OCI-LY7 (cell line): ENCODE results near the gene CACNA1B. TPM values are rescaled to one million over a fixed set of nuclear protein-coding genes. Genes with fewer than 3 reads are reported as not detected.
"Not testable (repeated sequence)": the region's sequence is repeated elsewhere in the genome, so short reads cannot be mapped to it uniquely, and the experiment has no call there.

Experiments used
- BruUV-seq: library from RNA; stranded (reverse); fragments of 400-500 nt; replicated peaks from 2 replicates; lab custom pipeline; 2021; lab: Mats Ljungman, UMichigan
- CTCF ChIA-PET: fragments of 300-600 bp; sonication (Branson Sonifier 250); formaldehyde crosslinking; loops from one replicate; lab custom pipeline; 2022; ENCODE audit warnings: antibody characterized with exemption; ENCODE audit not compliant: unreplicated experiment; lab: Charles Lee
- POLR2A ChIA-PET: fragments of 300-600 bp; sonication (Branson Sonifier 250); formaldehyde crosslinking; loops from one replicate; lab custom pipeline; 2022; ENCODE audit warnings: antibody characterized with exemption; lab: Charles Lee
- DNase-seq: peaks from one replicate; pipeline ENCODE4 v3.0.0-alpha.2; 2015; ENCODE audit warnings: low spot score
- H2AFZ ChIP-seq: fragments of 200-600 bp; sonication (generic), shearing (Covaris generic); 2 replicates; pipeline ENCODE4 v1.6.1; 2014; ENCODE audit warnings: mild to moderate bottlenecking, antibody characterized with exemption, low read length, moderate library complexity
- H3K27ac ChIP-seq: fragments of 200-600 bp; sonication (generic); 2 replicates; pipeline ENCODE4 v1.5.1; 2014; ENCODE audit warnings: mixed run types, low read depth, mild to moderate bottlenecking, moderate library complexity, low read length, inconsistent platforms; ENCODE audit not compliant: poor library complexity, severe bottlenecking
- H3K36me3 ChIP-seq: fragments of 200-600 bp; sonication (generic); 2 replicates; pipeline ENCODE4 v1.6.1; 2014; ENCODE audit warnings: mild to moderate bottlenecking, antibody characterized with exemption, low read length, moderate library complexity, mixed read lengths; ENCODE audit not compliant: insufficient read depth
- H3K4me1 ChIP-seq: fragments of 200-600 bp; sonication (generic); 2 replicates; pipeline ENCODE4 v1.5.1; 2014; ENCODE audit warnings: mild to moderate bottlenecking, low read length; ENCODE audit not compliant: insufficient read depth, poor library complexity, severe bottlenecking
- H3K4me2 ChIP-seq: fragments of 200-600 bp; sonication (generic); 2 replicates; pipeline ENCODE4 v1.6.1; 2014; ENCODE audit warnings: mild to moderate bottlenecking, low read length
- H3K4me3 ChIP-seq: fragments of 200-600 bp; sonication (generic); 2 replicates; pipeline ENCODE4 v1.5.1; 2014; ENCODE audit warnings: mild to moderate bottlenecking, low read depth, low read length; ENCODE audit not compliant: poor library complexity, severe bottlenecking
- H3K79me2 ChIP-seq: fragments of 200-600 bp; sonication (generic); 2 replicates; pipeline ENCODE4 v1.6.1; 2016; ENCODE audit warnings: low read depth, mild to moderate bottlenecking, low read length, moderate library complexity, mixed read lengths; ENCODE audit not compliant: insufficient read depth
- H3K9me2 ChIP-seq: fragments of 200-600 bp; sonication (generic); 2 replicates; pipeline ENCODE4 v1.6.1; 2016; ENCODE audit warnings: mild to moderate bottlenecking, low read length, mixed read lengths; ENCODE audit not compliant: insufficient read depth
- H3K9me3 ChIP-seq: fragments of 200-600 bp; sonication (generic); 2 replicates; pipeline ENCODE4 v1.6.1; 2014; ENCODE audit warnings: mild to moderate bottlenecking, mixed run types, low read length, mixed read lengths
- H4K20me1 ChIP-seq: fragments of 200-600 bp; sonication (generic); 2 replicates; pipeline ENCODE4 v1.6.1; 2014; ENCODE audit warnings: mild to moderate bottlenecking, antibody characterized with exemption, low read length, moderate library complexity, mixed read lengths; ENCODE audit not compliant: insufficient read depth
- EZH2phosphoT487 ChIP-seq: fragments of 200-600 bp; sonication (generic); IDR thresholded peaks from 2 replicates; pipeline ENCODE4 v1.6.1; 2018; ENCODE audit warnings: low read depth, borderline replicate concordance, mild to moderate bottlenecking, mixed run types, antibody characterized with exemption, low read length, moderate library complexity, mixed read lengths
- intact Hi-C: fragments of 100-400 bp; cut with micrococcal nuclease; formaldehyde crosslinking; loops from one replicate; pipeline ENCODE4 v1.10.0; 2022; ENCODE audit not compliant: unreplicated experiment
- total RNA-seq, 2 experiments: library from RNA; depleted of rRNA in 1 of 2; stranded (reverse); fragments of >200 nt in 1 of 2; shearing (Covaris generic) in 1 of 2; gene quantifications; 2 replicates each; pipeline ENCODE4 v1.2.3, GENCODE V29; 2014 to 2022
- TF ChIP-seq, protein P1 (sequence below): fragments of 200-600 bp; sonication (generic); conservative IDR thresholded peaks from 2 replicates; pipeline ENCODE4 v1.5.1; 2014; ENCODE audit warnings: mild to moderate bottlenecking, antibody characterized with exemption, low read length, moderate library complexity, mixed read lengths

Gene CACNA1B
- total RNA-seq, 2 experiments from 2014 or later: not detected

DNA sequence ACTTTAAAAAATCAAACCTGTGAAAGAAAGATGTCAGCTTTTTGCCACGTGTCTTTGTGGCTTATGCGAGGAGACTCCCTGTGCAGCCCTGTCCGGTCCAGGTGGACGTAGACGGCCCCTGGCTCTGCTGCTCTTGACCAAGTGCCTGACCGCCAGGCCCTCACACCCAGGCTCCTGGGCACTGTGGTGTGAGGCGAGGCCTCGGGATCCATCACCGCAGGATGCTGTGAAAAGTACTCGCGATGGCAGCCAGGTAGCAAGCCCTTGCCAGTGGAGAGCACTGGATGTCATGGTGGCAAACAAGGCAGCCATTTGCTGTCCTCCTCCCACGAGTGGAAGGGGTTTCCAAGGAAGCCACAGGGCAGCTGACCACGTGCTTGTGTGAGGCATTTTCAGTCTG is 245.1 kb downstream of the CACNA1B start:
- CTCF ChIA-PET: no interaction called here
- H3K27ac ChIP-seq: no peak overlapping the region
- intact Hi-C loops: no loop called here
- DNase-seq: no peak
- no peaks in the 10 kb centered on the region for H3K79me2 ChIP-seq
- no peak overlapping the region for H2AFZ ChIP-seq
- peaks cover 17% of the 10 kb centered on the region for H3K9me3 ChIP-seq
- no peak overlapping the region for H3K4me2 ChIP-seq
- H3K9me2 ChIP-seq: no peaks in the 10 kb centered on the region
- no TSS peak for BruUV-seq
- H3K36me3 ChIP-seq: no peaks in the 10 kb centered on the region
- H3K4me1 ChIP-seq: no peaks in the 10 kb centered on the region
- H4K20me1 ChIP-seq: no peaks in the 10 kb centered on the region
- POLR2A ChIA-PET: no interaction called here
- H3K4me3 ChIP-seq: no peak overlapping the region
- TF ChIP-seq, protein P1, sequence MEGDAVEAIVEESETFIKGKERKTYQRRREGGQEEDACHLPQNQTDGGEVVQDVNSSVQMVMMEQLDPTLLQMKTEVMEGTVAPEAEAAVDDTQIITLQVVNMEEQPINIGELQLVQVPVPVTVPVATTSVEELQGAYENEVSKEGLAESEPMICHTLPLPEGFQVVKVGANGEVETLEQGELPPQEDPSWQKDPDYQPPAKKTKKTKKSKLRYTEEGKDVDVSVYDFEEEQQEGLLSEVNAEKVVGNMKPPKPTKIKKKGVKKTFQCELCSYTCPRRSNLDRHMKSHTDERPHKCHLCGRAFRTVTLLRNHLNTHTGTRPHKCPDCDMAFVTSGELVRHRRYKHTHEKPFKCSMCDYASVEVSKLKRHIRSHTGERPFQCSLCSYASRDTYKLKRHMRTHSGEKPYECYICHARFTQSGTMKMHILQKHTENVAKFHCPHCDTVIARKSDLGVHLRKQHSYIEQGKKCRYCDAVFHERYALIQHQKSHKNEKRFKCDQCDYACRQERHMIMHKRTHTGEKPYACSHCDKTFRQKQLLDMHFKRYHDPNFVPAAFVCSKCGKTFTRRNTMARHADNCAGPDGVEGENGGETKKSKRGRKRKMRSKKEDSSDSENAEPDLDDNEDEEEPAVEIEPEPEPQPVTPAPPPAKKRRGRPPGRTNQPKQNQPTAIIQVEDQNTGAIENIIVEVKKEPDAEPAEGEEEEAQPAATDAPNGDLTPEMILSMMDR: no peak
- TF ChIP-seq EZH2phosphoT487: no peak

DNA sequence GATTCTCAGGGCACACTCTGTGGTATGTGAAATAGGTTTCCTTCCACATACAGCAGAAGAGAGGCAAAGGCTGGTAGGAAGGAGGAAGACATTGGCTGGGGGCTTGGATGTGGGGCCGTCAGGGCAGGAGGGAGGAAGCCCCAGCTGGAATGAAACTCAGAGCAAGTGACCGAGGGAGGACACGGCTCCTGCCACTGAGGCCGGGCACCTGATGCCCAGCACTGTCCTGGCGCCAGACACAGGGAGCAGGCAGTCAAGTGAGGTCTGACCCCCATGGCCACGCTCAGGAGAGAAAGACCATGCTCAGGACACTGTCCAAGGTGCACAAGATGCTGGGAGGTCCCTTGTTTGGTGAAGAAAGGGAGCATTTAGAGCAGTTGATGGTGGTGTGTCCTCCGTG is 245.5 kb downstream of the CACNA1B start:
- ChIA-PET CTCF (no interaction called here), POLR2A (no interaction called here)
- intact Hi-C loops: no loop called here
- no peak for DNase-seq
- no peaks in the 10 kb centered on the region for H3K79me2 ChIP-seq
- H3K4me2 ChIP-seq: no peak overlapping the region
- TF ChIP-seq, protein P1: no peak
- TF ChIP-seq EZH2phosphoT487: no peak
- peaks cover 17% of the 10 kb centered on the region for H3K9me3 ChIP-seq
- no peak overlapping the region for H2AFZ ChIP-seq
- H3K27ac ChIP-seq: no peak overlapping the region
- H3K9me2 ChIP-seq: no peaks in the 10 kb centered on the region
- H4K20me1 ChIP-seq: no peaks in the 10 kb centered on the region
- H3K4me1 ChIP-seq: no peaks in the 10 kb centered on the region
- H3K36me3 ChIP-seq: no peaks in the 10 kb centered on the region
- H3K4me3 ChIP-seq: no peak overlapping the region
- no TSS peak for BruUV-seq

GRCh38 chr9:138126090-138126857 is 248.7 kb downstream of the CACNA1B start:
- H3K9me3 ChIP-seq: peaks cover 17% of the 10 kb centered on the region
- BruUV-seq, H3K27ac ChIP-seq, H3K4me2 ChIP-seq, H3K36me3 ChIP-seq, H2AFZ ChIP-seq, H3K4me1 ChIP-seq, H3K9me2 ChIP-seq, intact Hi-C loops, H4K20me1 ChIP-seq, H3K4me3 ChIP-seq, CTCF ChIA-PET, H3K79me2 ChIP-seq, POLR2A ChIA-PET: not testable (repeated sequence)
- TF ChIP-seq, protein P1: peak; percentile 67
- DNase-seq: peak; percentile 65

GRCh38 chr9:138126858-138127584 is 249.4 kb downstream of the CACNA1B start:
- not testable (repeated sequence) for BruUV-seq

More at GRCh38 chr9:138126858-138127584, 249.4 kb downstream of the CACNA1B start:
- CTCF ChIA-PET, H3K4me3 ChIP-seq, H3K4me1 ChIP-seq, DNase-seq, H3K79me2 ChIP-seq, H3K27ac ChIP-seq, H3K36me3 ChIP-seq, H4K20me1 ChIP-seq, H2AFZ ChIP-seq, H3K9me2 ChIP-seq, POLR2A ChIA-PET, H3K4me2 ChIP-seq, intact Hi-C loops: not testable (repeated sequence)
- H3K9me3 ChIP-seq: peaks cover 17% of the 10 kb centered on the region
